Activated CD8-positive, alpha-beta memory T cell treated with anti-CD3 and anti-CD28 coated beads, Interleukin-2, amount 50 U/mL, for 24 hours (primary cell): Measurements from ENCODE around the gene TRPV5.

Experiments
- DNase-seq: peaks from one replicate; pipeline ENCODE4 v3.0.0-alpha.2; 2020; ENCODE audit errors: extremely low read depth

TRPV5 gene

DNA sequence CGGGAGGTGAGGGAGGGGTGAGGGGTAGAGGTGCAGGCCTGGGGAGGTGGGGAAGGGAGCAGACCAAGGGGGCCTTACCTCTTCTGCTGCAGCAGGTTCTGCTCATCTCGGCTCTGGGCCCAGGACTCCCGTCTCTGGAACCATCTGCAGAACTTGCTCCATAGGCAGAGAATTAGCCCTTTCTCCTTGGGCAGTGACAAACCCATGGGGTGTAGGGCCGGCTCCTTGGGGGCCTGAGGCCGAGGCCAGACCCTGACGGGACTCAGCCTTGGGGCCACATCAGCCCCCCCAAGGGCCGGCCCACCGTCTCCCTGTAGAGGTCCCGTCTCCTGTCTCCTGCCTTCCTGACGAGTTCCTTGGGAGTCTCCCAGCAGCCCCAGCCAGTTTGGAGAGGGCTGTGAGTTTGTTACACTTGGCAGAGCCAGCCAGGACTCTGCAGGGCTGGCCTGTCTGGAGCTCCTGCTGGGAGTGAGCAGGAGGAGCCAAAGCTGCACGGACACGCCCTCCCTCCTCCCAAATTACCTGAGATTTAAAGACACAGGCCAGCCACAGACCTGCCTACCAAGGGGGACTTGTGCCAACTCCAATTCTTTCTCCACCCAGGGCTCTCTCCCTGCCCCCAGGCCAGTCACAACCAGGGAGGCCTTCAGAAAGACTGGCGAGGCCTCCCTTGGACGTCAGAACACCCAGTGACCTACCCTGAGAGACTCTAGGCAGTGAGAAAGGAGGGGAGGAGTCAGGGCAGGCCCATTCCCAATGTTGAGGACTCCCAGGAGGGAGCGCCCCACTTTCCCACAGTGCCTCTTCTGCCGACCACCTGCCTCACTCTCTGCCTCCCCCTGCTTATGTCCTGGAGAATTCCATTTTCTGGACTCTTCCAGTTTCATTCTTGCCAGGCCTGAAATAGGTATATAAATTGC lies 48.0 kb downstream of the TRPV5 start, which contains the start of gene TRPV6:
TSS of gene TRPV6 (minus strand) at position 435 of the 920 bp plus-strand sequence.
- no peak for DNase-seq

DNA sequence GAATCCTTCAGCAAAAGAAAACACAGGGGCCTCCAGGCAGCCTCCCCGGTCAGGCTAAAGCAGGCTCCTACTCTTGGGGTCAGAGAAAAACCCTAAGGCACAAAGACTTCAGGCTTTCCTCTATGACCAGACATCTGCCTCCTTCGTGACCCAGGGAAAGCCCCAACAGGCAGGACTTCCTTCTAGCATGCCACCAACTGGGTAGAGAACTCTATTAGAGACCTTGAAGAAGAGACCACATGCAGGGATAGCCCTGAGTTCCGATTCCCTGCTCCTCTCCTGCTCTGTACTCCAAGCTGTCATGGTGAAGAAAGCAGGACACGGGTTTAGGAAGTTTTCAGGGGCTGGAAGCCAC lies 49.3 kb downstream of the TRPV5 start:
- DNase-seq, result no peak

DNA sequence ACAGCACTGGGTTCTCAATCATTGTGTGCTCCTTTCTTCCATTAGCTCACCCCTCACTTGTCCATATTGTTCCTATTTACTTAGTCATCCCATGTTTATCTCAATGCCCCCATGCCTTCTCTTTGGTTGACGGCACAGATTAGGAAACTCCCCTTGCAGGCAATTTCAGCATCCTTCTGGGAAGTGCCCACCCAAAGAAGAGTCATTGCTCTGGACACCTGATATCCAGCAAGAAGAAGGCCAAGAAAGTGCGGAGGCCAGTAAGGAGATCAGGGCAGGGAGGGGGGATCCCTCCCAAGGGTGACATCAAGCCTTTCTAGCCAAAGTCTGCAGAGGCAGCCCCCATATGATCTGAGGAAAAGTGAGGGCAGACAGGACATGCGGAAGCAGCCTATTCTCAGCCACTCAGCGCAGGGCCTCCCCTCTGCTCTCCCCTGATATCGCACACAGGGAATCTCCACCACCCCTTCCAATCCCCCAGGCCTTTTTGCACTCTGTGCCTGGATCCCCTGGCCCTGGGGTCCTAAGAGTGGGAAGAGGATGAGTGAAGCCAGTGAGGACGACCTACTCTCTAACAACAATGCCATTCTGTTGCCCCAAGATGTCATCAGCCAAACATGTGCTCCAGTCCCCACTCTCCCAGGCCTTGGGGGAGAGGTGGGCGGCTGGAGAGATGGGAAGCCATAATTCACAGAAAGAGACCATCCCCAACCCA lies 49.8 kb downstream of the TRPV5 start:
- no peak for DNase-seq

DNA sequence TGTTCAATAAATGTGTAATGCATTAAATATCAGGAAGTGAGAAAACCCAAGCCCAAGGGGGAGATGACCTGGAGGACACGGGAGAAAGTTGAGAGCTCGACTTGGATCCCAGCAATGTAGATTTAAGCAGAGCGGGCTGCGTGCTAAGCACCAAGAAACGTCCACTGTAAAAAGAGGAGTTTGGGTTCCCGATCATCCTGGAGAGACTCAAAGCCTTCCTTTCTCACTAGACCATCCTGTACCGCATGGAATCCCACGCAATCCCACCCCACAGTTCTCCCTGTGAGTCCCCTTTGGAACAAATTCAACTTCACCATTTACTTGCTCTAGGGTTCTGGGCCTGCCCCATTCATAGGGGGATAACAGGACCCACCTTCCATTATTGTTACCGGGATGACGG lies 50.4 kb downstream of the TRPV5 start:
- no peak for DNase-seq

DNA sequence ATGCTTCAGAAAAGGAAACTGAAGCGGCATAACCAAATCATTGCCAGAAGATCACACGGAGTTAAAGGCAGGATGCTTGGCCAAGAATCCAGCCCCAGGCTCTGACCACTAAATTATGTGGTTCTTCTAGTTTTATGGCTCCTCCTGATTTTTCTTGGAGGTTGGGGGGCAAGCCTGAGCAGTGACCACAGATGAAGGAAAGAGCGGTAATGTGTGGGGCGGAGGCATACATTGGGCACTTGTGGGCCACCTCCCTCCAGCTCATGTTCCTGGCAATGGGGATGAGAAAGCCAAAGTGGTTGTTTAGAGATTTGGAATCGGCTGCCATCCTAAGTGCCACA lies 51.2 kb downstream of the TRPV5 start:
- DNase-seq, result no peak

DNA sequence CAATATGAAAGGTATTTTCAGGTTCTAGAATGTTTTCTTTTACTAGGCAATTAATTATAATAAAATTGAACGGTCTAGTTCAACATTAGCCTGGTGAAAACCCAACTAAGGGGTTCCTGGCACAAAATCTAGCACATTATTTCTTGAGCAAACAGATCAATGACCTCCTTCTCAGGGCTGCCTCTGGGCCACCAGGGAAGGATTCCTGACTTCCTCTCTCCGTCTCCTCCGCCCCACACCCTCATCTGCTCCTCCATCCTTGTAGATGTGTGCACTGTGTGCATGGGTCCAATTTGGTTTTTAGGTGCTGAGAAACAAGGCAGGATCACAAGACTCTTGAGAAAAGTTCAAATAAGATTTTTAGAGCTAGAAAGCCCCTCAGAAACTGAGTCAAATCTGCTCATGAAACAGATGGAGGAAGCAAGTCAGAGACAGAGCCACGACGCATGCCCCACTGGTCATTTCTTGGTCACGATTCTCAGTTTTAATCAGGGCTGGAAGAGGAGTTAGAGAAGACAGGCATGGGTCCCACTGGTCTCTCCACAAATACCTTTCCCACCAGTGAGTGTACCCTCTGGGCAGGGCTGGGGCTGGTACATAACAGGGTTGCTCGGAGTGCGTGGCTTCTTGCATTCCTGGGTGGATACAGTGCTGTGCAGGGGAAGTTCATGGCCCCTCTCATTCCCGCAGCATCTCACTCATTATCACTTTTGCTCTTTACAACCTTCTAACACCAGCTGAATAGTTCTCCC lies 51.8 kb downstream of the TRPV5 start:
- no peak for DNase-seq

DNA sequence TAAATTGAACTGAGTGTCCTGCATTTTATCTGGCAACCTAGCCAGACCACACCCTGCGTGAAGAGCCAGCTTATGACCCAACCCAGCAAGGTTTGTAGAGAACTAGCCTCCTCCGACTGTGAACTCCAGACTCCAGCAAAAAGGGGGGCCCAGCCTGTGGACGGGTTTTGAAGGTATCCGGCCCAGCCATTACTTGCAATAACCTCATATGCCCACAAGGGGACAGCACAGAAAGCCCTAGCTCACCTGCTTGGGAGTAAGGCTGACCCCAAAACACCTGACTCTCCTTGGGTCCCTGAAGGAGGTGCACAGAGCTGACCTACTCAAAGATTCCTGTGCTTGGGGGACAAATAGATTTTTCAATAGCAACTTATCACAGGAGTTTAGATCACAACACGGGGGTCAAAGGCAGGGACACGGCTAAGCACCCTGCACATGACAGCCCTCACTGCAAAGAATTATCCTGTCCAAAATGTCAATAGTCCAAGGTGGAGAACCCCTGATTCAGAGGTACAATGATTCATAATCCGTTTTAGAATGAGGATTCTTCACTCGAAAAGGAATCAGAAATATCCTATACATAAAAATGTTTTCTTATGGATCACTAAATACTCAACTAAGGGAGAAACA lies 52.6 kb downstream of the TRPV5 start:
- no peak for DNase-seq

DNA sequence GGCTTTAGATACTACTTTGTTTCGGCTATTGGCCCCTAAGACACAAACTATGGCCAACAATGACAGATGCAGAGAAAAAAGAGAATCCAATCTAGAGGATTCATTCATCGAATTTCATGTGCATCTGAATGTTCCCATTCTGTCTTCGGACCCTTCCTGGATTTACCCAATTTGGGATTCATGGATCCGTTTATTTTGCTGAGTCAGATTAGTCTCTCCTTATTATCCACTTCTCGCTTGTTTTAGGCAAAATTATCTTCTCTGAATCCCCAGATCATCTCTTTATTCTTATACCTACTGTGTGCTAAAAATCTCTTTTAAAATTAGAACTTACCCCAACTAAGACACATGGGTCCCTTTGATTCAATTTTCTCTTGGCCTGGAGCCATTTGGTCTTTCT lies 54.5 kb downstream of the TRPV5 start:
- no peak for DNase-seq

DNA sequence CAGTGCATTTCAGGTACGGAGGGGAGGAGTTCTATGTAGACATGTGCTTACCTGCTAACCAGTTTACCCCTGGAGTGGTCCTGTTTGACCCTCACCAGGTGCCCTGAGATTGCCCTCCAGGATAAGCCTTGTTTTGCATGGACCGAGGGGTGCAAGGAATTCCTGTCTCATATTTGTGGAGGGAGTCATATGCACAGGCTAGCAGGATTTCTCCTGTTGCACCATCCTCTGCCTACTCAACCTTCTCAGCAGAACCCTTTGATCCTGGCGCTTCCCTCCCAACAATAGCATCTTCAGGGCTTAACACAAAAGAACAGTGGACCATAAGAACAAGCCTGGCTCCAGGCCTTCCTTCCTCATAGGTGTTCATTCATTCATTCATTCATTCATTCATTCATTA lies 55.2 kb downstream of the TRPV5 start:
- DNase-seq, result no peak

DNA sequence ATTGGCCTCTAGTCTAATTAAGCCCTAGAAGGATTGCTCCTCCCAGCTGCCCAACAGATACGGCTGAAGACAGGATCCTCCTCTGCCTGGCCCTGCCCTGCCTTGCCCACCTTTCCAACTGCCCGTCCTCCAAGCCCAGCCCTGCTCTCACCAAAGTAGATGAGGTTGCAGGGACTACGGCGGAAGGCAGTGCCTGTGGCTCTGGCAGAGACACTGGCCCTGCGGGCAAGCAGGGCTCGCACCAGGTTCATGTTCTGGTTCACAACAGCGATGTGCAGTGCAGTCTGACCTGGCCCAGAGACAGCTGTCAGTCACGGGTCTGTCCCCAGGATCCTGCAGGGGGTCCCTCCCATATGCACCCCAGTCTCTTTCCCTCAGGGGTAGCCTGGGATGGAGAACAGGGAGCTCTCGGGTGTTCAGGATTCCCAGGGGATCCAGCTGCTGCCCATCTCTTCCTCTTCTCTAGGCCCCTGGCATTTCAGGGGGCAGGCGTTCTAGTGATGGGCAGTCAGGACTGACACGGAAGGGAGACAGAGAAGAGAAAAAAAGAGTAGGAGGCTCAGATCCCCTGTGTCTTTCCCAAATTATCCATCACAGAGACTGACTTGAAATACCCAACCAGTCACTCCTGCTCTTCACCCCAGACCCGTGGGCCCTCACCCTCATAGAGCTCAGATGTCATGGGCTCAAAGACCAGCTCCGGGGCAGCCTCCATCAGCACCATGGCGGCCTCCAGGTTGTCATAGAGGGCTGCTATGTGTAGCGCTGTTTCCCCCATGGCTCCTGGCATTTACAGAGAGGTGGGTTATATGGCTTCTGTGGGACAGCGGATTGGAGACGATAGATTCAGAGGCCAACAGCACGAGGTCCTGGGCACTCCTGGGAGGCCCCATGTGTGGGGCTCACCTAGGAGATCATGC lies 56.3 kb downstream of the TRPV5 start:
- DNase-seq, result no peak

DNA sequence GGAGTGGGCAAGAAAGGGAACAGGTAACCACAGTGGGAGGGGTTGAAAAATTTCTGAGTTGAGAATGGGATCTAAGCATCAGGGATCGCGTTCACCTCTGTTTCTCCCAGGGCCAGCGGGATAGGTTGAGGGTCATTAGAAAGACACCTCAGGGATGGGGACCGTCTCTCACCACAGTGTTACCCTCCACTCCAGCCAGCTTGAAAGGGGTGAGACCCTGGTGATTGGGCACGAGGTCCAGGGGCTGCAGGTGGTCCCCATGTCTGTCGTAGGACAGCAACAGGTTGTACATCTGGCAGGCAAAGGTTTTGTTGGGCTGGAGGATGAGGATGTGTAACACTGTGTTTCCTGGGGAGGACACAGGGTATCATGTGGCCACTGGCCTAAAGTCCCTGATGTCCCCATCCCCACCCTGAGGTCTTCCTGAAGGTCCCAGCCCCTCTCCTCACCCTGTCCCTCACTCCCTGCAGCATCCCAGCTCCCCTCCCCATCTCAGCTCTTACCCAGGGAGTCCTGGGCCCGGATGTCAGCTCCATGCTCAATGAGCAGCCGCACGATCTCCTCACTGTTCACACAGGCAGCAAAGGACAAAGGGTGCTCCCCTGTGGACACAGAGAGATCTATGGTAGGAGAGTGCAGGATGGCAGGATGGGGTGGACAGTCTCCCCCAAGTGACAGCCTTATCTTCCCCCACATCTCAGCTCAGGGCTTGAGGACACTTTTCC lies 57.1 kb downstream of the TRPV5 start:
- DNase-seq, result no peak

DNA sequence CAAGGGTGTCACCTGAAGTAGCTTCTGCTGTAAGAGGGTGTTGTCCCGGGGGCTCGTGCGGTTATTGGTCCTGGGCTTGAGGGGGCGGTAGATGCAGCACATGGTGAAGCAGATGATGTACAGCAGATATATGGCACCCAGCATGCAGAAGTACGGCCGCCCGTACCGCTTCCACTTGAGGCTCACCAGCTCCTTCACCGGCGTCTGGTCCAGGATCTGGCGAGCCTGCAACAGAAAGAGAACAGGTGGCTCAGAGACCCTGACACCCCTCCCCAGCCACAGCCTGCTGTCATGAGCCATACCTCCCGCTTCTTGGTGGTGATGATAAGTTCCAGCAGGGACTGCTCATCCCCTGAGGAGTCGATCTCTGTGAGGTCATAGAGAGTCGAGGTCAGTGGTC lies 58.1 kb downstream of the TRPV5 start:
- no peak for DNase-seq

DNA sequence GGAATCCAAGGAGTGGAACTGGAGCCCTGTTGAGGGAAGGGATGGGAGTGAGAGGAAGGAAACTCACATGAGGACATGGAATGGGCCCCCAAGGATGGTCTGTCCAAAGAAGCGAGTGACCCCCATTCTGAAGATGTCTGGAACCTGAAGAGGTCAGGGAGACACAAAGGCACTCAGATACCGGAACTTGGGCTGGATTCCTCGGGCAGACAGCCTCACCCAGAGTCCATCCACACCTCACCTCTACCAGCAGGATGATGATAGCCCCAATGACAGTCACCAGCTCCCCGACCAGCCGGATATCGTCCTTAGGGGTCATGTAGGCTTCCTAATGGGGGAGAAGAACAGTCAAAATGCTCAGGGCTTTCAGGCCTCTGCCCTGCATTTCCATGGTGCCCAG lies 58.7 kb downstream of the TRPV5 start:
- no peak for DNase-seq

DNA sequence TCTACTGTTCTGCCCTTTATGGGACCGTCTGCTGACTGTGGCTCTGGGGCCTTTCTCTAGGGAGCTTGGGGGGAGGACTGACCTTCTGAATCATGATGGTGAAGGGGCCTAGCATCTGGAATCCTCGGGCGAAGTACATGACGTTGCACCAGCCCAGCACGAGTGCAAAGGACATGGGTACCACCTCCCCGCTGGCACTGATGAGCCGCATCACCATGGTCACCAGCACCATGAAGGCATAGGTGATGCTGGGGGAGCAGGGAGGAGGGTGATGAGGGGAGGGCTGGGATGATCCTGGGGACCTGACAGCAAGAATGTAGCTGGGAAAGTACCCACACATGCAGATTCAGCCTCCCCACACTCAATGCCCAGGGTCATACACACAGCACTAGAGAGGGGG lies 59.1 kb downstream of the TRPV5 start:
- no peak for DNase-seq

DNA sequence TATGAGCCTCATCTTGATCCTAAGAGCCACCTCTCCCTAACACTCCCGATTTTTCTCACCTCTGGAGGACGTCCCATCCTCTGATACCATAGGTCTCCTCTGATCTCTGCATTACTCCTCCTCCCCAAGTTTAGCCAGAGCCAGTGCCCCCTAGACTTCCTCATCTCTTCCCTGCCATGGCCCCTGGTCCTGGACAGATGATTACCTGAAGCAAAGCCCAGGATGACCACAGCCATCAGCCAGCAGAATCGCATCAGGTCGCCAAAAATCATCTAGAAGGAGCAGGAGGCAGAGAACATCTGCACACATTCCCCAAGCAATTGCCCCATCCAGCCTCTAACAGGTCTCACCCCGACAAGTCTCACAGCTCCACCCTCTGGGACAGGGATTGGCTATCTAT lies 59.7 kb downstream of the TRPV5 start:
- DNase-seq, result no peak

DNA sequence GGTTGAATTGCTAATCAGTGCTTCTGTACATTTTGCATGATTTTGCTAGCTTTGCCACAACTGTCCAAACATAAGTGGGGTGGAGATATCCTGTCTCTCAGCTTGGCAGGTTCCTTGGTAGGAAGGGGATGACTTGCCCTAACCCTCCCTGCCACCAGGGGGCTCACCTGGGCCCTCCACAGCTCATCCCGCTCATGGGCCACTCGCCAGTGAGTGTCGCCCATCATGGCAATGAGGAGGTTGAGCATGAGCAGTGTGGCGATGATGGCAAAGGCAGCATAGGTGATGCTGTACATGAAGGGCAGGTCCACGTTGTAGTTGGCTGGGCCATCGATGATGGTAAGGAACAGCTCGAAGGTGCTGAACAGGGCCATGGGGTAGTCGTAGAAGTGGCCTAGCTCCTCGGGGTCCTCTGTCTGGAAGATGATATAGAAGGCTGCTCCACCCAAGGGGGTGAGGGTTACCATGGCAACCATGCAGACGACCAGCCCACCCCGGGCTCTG lies 60.2 kb downstream of the TRPV5 start:
- no peak for DNase-seq

DNA sequence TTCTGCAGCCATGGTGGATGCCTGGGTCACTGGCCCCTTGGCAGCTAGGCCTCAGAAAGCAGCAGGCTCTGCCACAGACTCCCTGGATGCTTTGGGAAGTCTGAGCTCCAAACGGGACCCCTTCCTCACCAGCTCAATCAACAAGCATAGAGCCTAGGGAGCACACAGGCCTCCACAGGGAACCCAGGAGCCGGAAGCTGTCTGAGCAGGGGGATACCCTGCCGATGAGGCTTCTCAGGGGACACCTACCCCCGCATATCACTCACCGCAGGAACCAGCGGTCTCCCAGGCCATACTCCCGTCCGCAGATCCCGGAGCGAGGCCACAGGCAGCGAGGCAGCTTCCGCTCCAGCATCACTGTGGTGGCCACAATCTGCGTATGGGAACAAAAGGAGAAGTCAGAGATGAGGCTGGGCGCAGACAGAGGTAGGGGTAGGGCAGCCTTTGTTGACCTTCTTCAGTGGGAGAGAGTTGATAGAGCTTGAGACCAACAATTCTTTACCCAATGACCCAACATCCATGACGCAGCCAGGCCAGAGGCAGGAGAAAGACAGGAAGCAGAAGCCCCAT lies 61.4 kb downstream of the TRPV5 start:
- no peak for DNase-seq

DNA sequence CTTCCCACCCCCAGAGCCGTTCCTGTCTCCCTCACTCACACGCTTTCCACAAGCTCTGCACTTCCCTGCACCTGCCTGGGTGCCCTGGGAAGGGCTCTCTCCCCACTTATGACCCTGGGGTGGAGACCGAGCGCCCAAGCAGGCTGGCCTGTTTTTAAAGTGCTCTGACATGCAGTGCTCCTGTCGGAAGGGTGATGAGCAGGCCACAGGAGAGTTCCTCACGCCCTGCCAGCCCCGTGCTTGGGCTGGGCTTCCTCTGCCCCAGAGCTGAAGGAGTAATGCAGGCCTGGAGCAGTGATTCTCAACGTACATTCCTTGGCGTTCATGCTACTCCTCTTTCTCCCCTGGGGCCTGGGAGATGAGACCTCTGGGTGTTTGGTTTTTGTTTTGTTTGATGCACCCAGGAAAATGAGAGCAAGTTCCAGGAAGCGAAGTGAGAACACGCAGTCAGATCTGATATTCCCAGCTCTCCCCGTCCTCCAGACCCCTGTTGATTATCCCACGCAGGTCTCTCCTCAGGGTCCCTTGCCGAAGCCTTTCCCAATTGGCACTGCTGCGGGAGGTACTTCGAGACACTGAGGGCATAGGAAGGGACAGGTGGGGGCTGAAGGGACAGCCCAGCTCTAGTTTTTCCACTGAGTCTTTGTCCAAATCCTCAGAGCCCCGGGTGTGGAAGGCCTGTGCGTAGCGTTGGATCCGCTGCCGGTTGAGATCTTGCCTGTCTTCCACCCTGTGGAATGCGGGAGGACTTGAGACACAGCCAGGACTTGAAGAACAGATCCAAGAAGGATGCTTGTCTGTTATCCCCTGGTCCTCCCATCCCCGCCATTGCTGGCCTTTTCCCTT lies 62.1 kb downstream of the TRPV5 start:
- DNase-seq, result no peak
